H1 (cell line): Measurements from ENCODE around the gene RHBDF2. TPM values are rescaled to one million over a fixed set of nuclear protein-coding genes. Genes with fewer than 3 reads are reported as not detected.
"Not testable (repeated sequence)": the region's sequence is repeated elsewhere in the genome, so short reads cannot be mapped to it uniquely, and the experiment has no call there.

Experiments
- CTCF ChIA-PET: fragments of 300-600 bp; sonication (Branson Sonifier 250); formaldehyde crosslinking; loops from one replicate; lab custom pipeline; 2021; ENCODE audit not compliant: partially characterized antibody; lab: Charles Lee
- POLR2A ChIA-PET: fragments of 300-600 bp; sonication (Branson Sonifier 250); formaldehyde crosslinking; loops from one replicate; lab custom pipeline; 2021; ENCODE audit warnings: inconsistent platforms; ENCODE audit not compliant: partially characterized antibody; lab: Charles Lee
- DNase-seq, 2 experiments: peaks; one replicate each; pipeline versions ENCODE4 v3.0.0 to v3.0.0-alpha.2; 2010 to 2022; ENCODE audit warnings: low spot score in 2 of 2, low read depth in 1 of 2, mixed read lengths in 1 of 2
- FAIRE-seq: peaks from 2 replicates; lab custom pipeline; 2011; peaks lifted over from hg19 to GRCh38; lab: Jason Lieb, UNC
- H2AFZ ChIP-seq: 2 replicates; pipeline ENCODE4 v1.8.1; 2012; ENCODE audit warnings: low read length, inconsistent platforms
- H2AK5ac ChIP-seq: 2 replicates; pipeline ENCODE4 v1.6.1; 2013; ENCODE audit warnings: low read depth, low read length
- H2BK120ac ChIP-seq: replicated peaks from 2 replicates; pipeline ENCODE3; 2013; ENCODE audit warnings: low read depth, low read length, inconsistent platforms
- H2BK12ac ChIP-seq: 2 replicates; pipeline ENCODE4 v1.6.1; 2013; ENCODE audit warnings: low read depth, low read length
- H2BK15ac ChIP-seq: 2 replicates; pipeline ENCODE4 v1.6.1; 2013; ENCODE audit warnings: low read length
- H2BK20ac ChIP-seq: 2 replicates; pipeline ENCODE4 v1.6.1; 2013; ENCODE audit warnings: low read length
- H2BK5ac ChIP-seq: 2 replicates; pipeline ENCODE4 v1.6.1; 2013; ENCODE audit warnings: low read depth, low read length
- H3K14ac ChIP-seq: 2 replicates; pipeline ENCODE4 v1.6.1; 2013; ENCODE audit warnings: inconsistent platforms; ENCODE audit not compliant: insufficient read length
- H3K18ac ChIP-seq: 2 replicates; pipeline ENCODE4 v1.6.1; 2013; ENCODE audit warnings: low read length; ENCODE audit errors: extremely low read depth
- H3K23ac ChIP-seq: 2 replicates; pipeline ENCODE4 v1.6.1; 2013; ENCODE audit warnings: inconsistent platforms; ENCODE audit not compliant: insufficient read length
- H3K23me2 ChIP-seq: 2 replicates; pipeline ENCODE4 v1.6.1; 2013; ENCODE audit warnings: low read depth, low read length
- H3K27ac ChIP-seq: 2 replicates; pipeline ENCODE4 v1.6.1; 2011; ENCODE audit warnings: low read depth, low read length, inconsistent platforms
- H3K27me3 ChIP-seq, 4 experiments: replicated peaks in 1 of 4; 1 replicate in 1 of 4; 2 replicates in 3 of 4; pipeline versions ENCODE4 v1.6.1 to v1.8.1; 2011 to 2013; ENCODE audit warnings: low read length in 3 of 4, mild to moderate bottlenecking in 3 of 4, inconsistent platforms in 2 of 4, mixed read lengths in 2 of 4, moderate library complexity in 1 of 4; ENCODE audit not compliant: control insufficient read depth in 3 of 4, insufficient read depth in 3 of 4; ENCODE audit errors: extremely low read depth in 1 of 4
- H3K36me3 ChIP-seq, 4 experiments: 2 replicates each; pipeline versions ENCODE4 v1.6.1 to v1.8.1; 2011 to 2013; ENCODE audit warnings: mild to moderate bottlenecking in 4 of 4, low read length in 3 of 4, moderate library complexity in 2 of 4, control low read depth in 1 of 4, inconsistent platforms in 1 of 4; ENCODE audit not compliant: insufficient read depth in 4 of 4, control insufficient read depth in 2 of 4
- H3K4ac ChIP-seq: replicated peaks from 2 replicates; pipeline ENCODE3; 2013; ENCODE audit warnings: low read length, low read depth, mixed read lengths, inconsistent platforms; ENCODE audit not compliant: insufficient read length
- H3K4me1 ChIP-seq, 4 experiments: replicated peaks in 1 of 4; 1 replicate in 1 of 4; 2 replicates in 3 of 4; pipeline versions ENCODE4 v1.6.1 to v1.8.1; 2011 to 2013; ENCODE audit warnings: low read length in 3 of 4, inconsistent platforms in 2 of 4, mixed read lengths in 1 of 4; ENCODE audit not compliant: insufficient read depth in 4 of 4, control insufficient read depth in 3 of 4
- H3K4me2 ChIP-seq, 2 experiments: 2 replicates each; pipeline versions ENCODE4 v1.6.1 to v1.8.1; 2011 to 2013; ENCODE audit warnings: low read depth in 2 of 2, low read length in 2 of 2, control low read depth in 1 of 2, inconsistent platforms in 1 of 2, mild to moderate bottlenecking in 1 of 2; ENCODE audit not compliant: insufficient read depth in 1 of 2
- H3K4me3 ChIP-seq, 4 experiments: fragments of 200-600, 300-600 bp in 1 of 4; sonication (generic), shearing (Covaris generic), sonication (Bioruptor Twin) in 1 of 4; 2 replicates each; pipeline versions ENCODE4 v1.5.1 to v1.8.1; 2011 to 2016; ENCODE audit warnings: low read length in 4 of 4, low read depth in 3 of 4, control low read depth in 2 of 4, inconsistent platforms in 2 of 4, mild to moderate bottlenecking in 2 of 4, mixed read lengths in 1 of 4, moderate library complexity in 1 of 4; ENCODE audit not compliant: insufficient read depth in 2 of 4; ENCODE audit errors: extremely low read depth in 1 of 4
- H3K56ac ChIP-seq: replicated peaks from 2 replicates; pipeline ENCODE3; 2013; ENCODE audit warnings: low read depth, mild to moderate bottlenecking, mixed read lengths, low read length, inconsistent platforms; ENCODE audit not compliant: insufficient read length
- H3K79me1 ChIP-seq: 2 replicates; pipeline ENCODE4 v1.6.1; 2013; ENCODE audit warnings: low read depth, low read length, control low read depth
- H3K79me2 ChIP-seq, 2 experiments: 2 replicates each; pipeline versions ENCODE4 v1.6.1 to v1.8.1; 2012 to 2013; ENCODE audit warnings: low read length in 2 of 2, mild to moderate bottlenecking in 2 of 2, inconsistent platforms in 1 of 2; ENCODE audit not compliant: insufficient read depth in 2 of 2, control insufficient read depth in 1 of 2
- H3K9ac ChIP-seq, 4 experiments: replicated peaks in 1 of 4; 1 replicate in 1 of 4; 2 replicates in 3 of 4; pipeline versions ENCODE4 v1.6.1 to v1.8.1; 2011 to 2013; ENCODE audit warnings: low read depth in 3 of 4, low read length in 3 of 4, control low read depth in 2 of 4, mild to moderate bottlenecking in 2 of 4, moderate library complexity in 2 of 4, inconsistent platforms in 1 of 4; ENCODE audit errors: extremely low read depth in 1 of 4
- H3K9me3 ChIP-seq, 2 experiments: 2 replicates each; pipeline versions ENCODE4 v1.6.1 to v1.8.1; 2012 to 2013; ENCODE audit warnings: mild to moderate bottlenecking in 2 of 2, moderate library complexity in 2 of 2, control low read depth in 1 of 2, inconsistent platforms in 1 of 2, low read depth in 1 of 2, low read length in 1 of 2, mixed read lengths in 1 of 2; ENCODE audit not compliant: insufficient read depth in 2 of 2
- H4K20me1 ChIP-seq, 2 experiments: replicated peaks in 1 of 2; 2 replicates each; pipeline versions ENCODE3 to v1.8.1; 2011 to 2013; ENCODE audit warnings: inconsistent platforms in 2 of 2, low read length in 2 of 2, mild to moderate bottlenecking in 1 of 2; ENCODE audit not compliant: insufficient read depth in 2 of 2, control insufficient read depth in 1 of 2
- H4K5ac ChIP-seq: 2 replicates; pipeline ENCODE4 v1.6.1; 2013; ENCODE audit warnings: low read length, low read depth, mixed read lengths, inconsistent platforms; ENCODE audit not compliant: insufficient read length
- H4K8ac ChIP-seq: 2 replicates; pipeline ENCODE4 v1.8.0; 2013; ENCODE audit warnings: mild to moderate bottlenecking, moderate library complexity, low read length, inconsistent platforms; ENCODE audit not compliant: insufficient read depth; ENCODE audit errors: extremely low read depth
- H4K91ac ChIP-seq: replicated peaks from 2 replicates; pipeline ENCODE3; 2013; ENCODE audit warnings: low read length, mixed read lengths, inconsistent platforms; ENCODE audit not compliant: insufficient read length
- WGBS, 2 experiments: shearing (Covaris generic) in 1 of 2; methylation state at CpG; one replicate each; pipeline versions ENCODE4 v1.1.6 to v1.1.7; 2013 to 2015; ENCODE audit warnings: low lambda C conversion rate in 2 of 2, mixed read lengths in 2 of 2, inconsistent platforms in 1 of 2, low coverage in 1 of 2, missing lambda C conversion rate in 1 of 2; ENCODE audit not compliant: insufficient replicate concordance in 2 of 2, insufficient coverage in 1 of 2, insufficient read length in 1 of 2; ENCODE audit errors: extremely low coverage in 1 of 2, missing lambda C conversion rate in 1 of 2; 5-methylcytosine and 5-hydroxymethylcytosine counted together
- polyA plus RNA-seq, 7 experiments: library from polyadenylated mRNA; depleted of rRNA in 3 of 7; stranded (reverse) in 5 of 7; unstranded in 2 of 7; fragments of >200 nt in 5 of 7; fragments of 200-250 nt in 2 of 7; gene quantifications; 1 replicate in 5 of 7; 2 replicates in 1 of 7; 4 replicates in 1 of 7; pipeline versions ENCODE4 v1.2.1 to v1.2.3, GENCODE V29; 2011 to 2013; ENCODE audit warnings: missing spikeins in 2 of 7, mixed read lengths in 2 of 7
- total RNA-seq: library from RNA; stranded (reverse); fragmentation: NEBNext Ultra II Directional; extraction: Animal tissue kit (Norgen Biotek cat#: 25700); gene quantifications from 2 replicates; pipeline ENCODE4 v1.2.1, GENCODE V29; 2021

The RHBDF2 gene
- total and polyA plus RNA-seq, 2 of the 8 experiments (the other 6 are each of a cell fraction or from before 2014, with no cell fraction given), result 21.2 to 25.9 TPM

GRCh38 chr17:76514355-76514754 lies 13.1 kb upstream of the RHBDF2 start:
- not testable (repeated sequence) for H3K4ac ChIP-seq, H4K91ac ChIP-seq, H2AFZ ChIP-seq, H3K4me1 ChIP-seq, H3K79me2 ChIP-seq, H3K36me3 ChIP-seq, H2BK120ac ChIP-seq, H3K9me3 ChIP-seq, H2AK5ac ChIP-seq, H2BK5ac ChIP-seq, H3K27me3 ChIP-seq, H4K8ac ChIP-seq, H2BK15ac ChIP-seq, H3K27ac ChIP-seq, H2BK20ac ChIP-seq, H3K9ac ChIP-seq, H3K56ac ChIP-seq, FAIRE-seq, H3K18ac ChIP-seq, H3K14ac ChIP-seq, H3K23ac ChIP-seq, H3K4me2 ChIP-seq, H3K79me1 ChIP-seq, H4K20me1 ChIP-seq, H2BK12ac ChIP-seq, H4K5ac ChIP-seq, H3K23me2 ChIP-seq, H3K4me3 ChIP-seq, DNase-seq
- CTCF ChIA-PET, result interaction anchor here (0.9 to 3.7 kb wide), 7 partner anchors 9 to 200 kb away, joined by 3 to 21 read pairs (median 4); no protein-coding TSS in a partner anchor
- WGBS, 2 experiments, result 84% methylated on average over 6 of the region's 6 CpGs; no CpG with 5 or more reads in 1 of the 2 experiments
- POLR2A ChIA-PET, result interaction anchor here (0.6 kb wide), 1 partner anchor 40 kb away, joined by 3 read pairs; no protein-coding TSS in a partner anchor
